CD4-positive, alpha-beta T cell (primary cell): ENCODE data around the gene AGBL4. TPM values are rescaled to one million over a fixed set of nuclear protein-coding genes. Genes with fewer than 3 reads are reported as not detected.

Experiments
- ATAC-seq: fragments of 200-7000 bp; cut with Tn5 transposase; one replicate; pipeline ENCODE4 v1.10.0; 2022; ENCODE audit warnings: mild to moderate bottlenecking; ENCODE audit not compliant: poor library complexity
- CTCF ChIA-PET: fragments of 350-600 bp; sonication (Branson Sonifier 250); formaldehyde crosslinking; loops from one replicate; lab custom pipeline; 2021; ENCODE audit warnings: antibody characterized with exemption, inconsistent platforms; lab: Charles Lee
- POLR2A ChIA-PET: fragments of 350-600 bp; sonication (Branson Sonifier 250); formaldehyde crosslinking; loops from one replicate; lab custom pipeline; 2021; ENCODE audit warnings: antibody characterized with exemption, inconsistent platforms; lab: Charles Lee
- DNase-seq, 14 experiments: peaks; one replicate each; pipeline ENCODE4 v3.0.0-alpha.2; 2013 to 2020; ENCODE audit warnings: mixed read lengths in 2 of 14
- H3K27ac ChIP-seq, 2 donors: one replicate each; pipeline versions ENCODE4 v1.5.1 to v1.7.0; 2013; ENCODE audit warnings: low read length in 2 of 2, low read depth in 1 of 2, mild to moderate bottlenecking in 1 of 2
- H3K27me3 ChIP-seq, 2 experiments: 1 replicate in 1 of 2; 2 replicates in 1 of 2; pipeline versions ENCODE4 v1.6.1 to v1.7.0; 2013; ENCODE audit warnings: low read length in 2 of 2, control low read depth in 1 of 2, mild to moderate bottlenecking in 1 of 2, moderate library complexity in 1 of 2; ENCODE audit not compliant: insufficient read depth in 2 of 2, control insufficient read depth in 1 of 2
- H3K36me3 ChIP-seq: one replicate; pipeline ENCODE4 v1.6.1; 2013; ENCODE audit warnings: low read length, control low read depth; ENCODE audit not compliant: insufficient read depth
- H3K4me1 ChIP-seq: one replicate; pipeline ENCODE4 v1.6.1; 2013; ENCODE audit warnings: low read length, control low read depth; ENCODE audit not compliant: insufficient read depth
- H3K4me3 ChIP-seq: one replicate; pipeline ENCODE4 v1.5.1; 2013; ENCODE audit warnings: mild to moderate bottlenecking, low read length, moderate library complexity
- H3K9me3 ChIP-seq, 2 experiments: 1 replicate in 1 of 2; 2 replicates in 1 of 2; pipeline versions ENCODE4 v1.6.1 to v1.7.0; 2013; ENCODE audit warnings: low read length in 2 of 2, mild to moderate bottlenecking in 2 of 2, control low read depth in 1 of 2, moderate library complexity in 1 of 2; ENCODE audit not compliant: control insufficient read depth in 1 of 2, insufficient read depth in 1 of 2
- H3K27ac Mint-ChIP-seq: one replicate; pipeline ENCODE4 v1.8.0; 2020; ENCODE audit warnings: mixed read lengths
- H3K27me3 Mint-ChIP-seq: one replicate; pipeline ENCODE4 v1.8.0; 2021; ENCODE audit warnings: mixed read lengths
- H3K36me3 Mint-ChIP-seq: one replicate; pipeline ENCODE4 v1.8.0; 2021; ENCODE audit warnings: low read depth, mixed read lengths
- H3K4me1 Mint-ChIP-seq: one replicate; pipeline ENCODE4 v1.8.0; 2021; ENCODE audit warnings: low read depth, mixed read lengths
- H3K4me3 Mint-ChIP-seq: one replicate; pipeline ENCODE4 v1.8.0; 2020; ENCODE audit warnings: mild to moderate bottlenecking, mixed read lengths
- H3K9me3 Mint-ChIP-seq: one replicate; pipeline ENCODE4 v1.8.0; 2020; ENCODE audit warnings: mixed read lengths
- intact Hi-C, 2 experiments: fragments of 100-400 bp; cut with DNase I in 1 of 2; cut with micrococcal nuclease in 1 of 2; formaldehyde crosslinking; loops; one replicate each; pipeline versions ENCODE4 v1.15.1 to v1.9.0; 2023 to 2025; cut with DNase I, micrococcal nuclease
- total RNA-seq, 174 experiments: library from RNA in 2 of 174; stranded (reverse) in 2 of 174; gene quantifications; one replicate each; pipeline ENCODE4 v1.2.3 and lab custom pipeline; 2021 to 2026
- TF ChIP-seq, protein P1 (sequence below): fragments of 200-600 bp; IDR thresholded peaks from one replicate; pipeline ENCODE4 v1.8.0; 2022; ENCODE audit warnings: antibody characterized with exemption, mild to moderate bottlenecking

Gene AGBL4
- total RNA-seq, 2 experiments from 2014 or later, result 0.11 TPM; not detected in 1

DNA sequence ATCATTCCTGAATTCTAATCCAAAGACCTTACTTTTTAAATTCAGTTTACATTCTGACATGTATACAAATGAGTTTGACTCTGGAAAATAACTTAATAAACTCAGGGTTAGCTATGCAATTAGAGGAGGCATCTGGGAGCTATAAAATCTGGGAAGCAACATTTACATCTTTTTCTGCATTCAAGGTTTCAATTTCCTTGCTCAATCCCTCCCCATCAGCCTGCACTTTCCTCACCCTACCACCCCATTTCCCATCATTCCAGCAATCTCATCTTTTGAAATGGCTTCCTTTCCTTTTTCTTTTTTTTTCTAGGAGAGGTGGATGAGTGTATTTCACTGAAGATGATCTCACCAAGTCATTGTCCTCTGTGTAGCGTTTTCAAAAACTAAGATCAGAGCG, 1181.8 kb downstream of the AGBL4 start:
- ChIA-PET POLR2A (no interaction called here), CTCF (no interaction called here)
- H3K27me3 Mint-ChIP-seq, result peaks cover 6% of the 10 kb centered on the region
- DNase-seq (no peak), ATAC-seq (no peak)
- H3K27ac Mint-ChIP-seq, result no peak overlapping the region
- TF ChIP-seq, protein P1, sequence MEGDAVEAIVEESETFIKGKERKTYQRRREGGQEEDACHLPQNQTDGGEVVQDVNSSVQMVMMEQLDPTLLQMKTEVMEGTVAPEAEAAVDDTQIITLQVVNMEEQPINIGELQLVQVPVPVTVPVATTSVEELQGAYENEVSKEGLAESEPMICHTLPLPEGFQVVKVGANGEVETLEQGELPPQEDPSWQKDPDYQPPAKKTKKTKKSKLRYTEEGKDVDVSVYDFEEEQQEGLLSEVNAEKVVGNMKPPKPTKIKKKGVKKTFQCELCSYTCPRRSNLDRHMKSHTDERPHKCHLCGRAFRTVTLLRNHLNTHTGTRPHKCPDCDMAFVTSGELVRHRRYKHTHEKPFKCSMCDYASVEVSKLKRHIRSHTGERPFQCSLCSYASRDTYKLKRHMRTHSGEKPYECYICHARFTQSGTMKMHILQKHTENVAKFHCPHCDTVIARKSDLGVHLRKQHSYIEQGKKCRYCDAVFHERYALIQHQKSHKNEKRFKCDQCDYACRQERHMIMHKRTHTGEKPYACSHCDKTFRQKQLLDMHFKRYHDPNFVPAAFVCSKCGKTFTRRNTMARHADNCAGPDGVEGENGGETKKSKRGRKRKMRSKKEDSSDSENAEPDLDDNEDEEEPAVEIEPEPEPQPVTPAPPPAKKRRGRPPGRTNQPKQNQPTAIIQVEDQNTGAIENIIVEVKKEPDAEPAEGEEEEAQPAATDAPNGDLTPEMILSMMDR, result no peak
- H3K4me1 Mint-ChIP-seq, result no peaks in the 10 kb centered on the region
- Histone ChIP-seq H3K4me3 (no peak overlapping the region), H3K27ac (no peak overlapping the region), H3K4me1 (no peaks in the 10 kb centered on the region), H3K27me3 (no peaks in the 10 kb centered on the region), H3K36me3 (no peaks in the 10 kb centered on the region), H3K9me3 (no peaks in the 10 kb centered on the region)
- no peaks in the 10 kb centered on the region for H3K36me3 Mint-ChIP-seq
- H3K4me3 Mint-ChIP-seq, result no peak overlapping the region
- no peaks in the 10 kb centered on the region for H3K9me3 Mint-ChIP-seq
- intact Hi-C loops, result no loop called here

DNA sequence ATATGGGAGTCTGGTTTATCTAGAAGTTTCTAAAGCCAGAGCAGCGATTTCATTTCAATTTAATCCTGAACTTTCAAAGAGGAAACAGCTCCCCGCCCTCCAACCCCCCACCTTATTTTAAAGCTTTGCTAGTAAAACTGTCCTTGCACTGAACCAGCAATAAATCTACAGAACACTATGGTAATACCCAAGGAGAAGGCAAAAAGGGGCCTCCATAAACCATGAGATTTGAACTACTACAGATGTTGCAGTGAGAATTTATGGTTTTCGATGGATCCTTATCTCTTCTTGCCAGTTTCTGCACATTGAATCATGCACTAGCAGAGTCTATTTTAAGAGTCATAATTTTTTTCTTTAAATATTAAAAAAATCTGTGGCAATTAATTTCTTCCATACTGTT, 1182.3 kb downstream of the AGBL4 start:
- Histone ChIP-seq H3K9me3 (no peaks in the 10 kb centered on the region), H3K27ac (no peak overlapping the region), H3K4me1 (no peaks in the 10 kb centered on the region), H3K27me3 (peaks cover 0 to under 1% of the 10 kb centered on the region in 2 experiments), H3K36me3 (no peaks in the 10 kb centered on the region), H3K4me3 (no peak overlapping the region)
- peaks cover 6% of the 10 kb centered on the region for H3K27me3 Mint-ChIP-seq
- no peak overlapping the region for H3K27ac Mint-ChIP-seq
- no peak for DNase-seq
- CTCF ChIA-PET, result no interaction called here
- intact Hi-C loops, result no loop called here
- H3K36me3 Mint-ChIP-seq, result no peaks in the 10 kb centered on the region
- no peak for ATAC-seq
- no peaks in the 10 kb centered on the region for H3K4me1 Mint-ChIP-seq
- POLR2A ChIA-PET, result no interaction called here
- TF ChIP-seq, protein P1, result no peak
- no peaks in the 10 kb centered on the region for H3K9me3 Mint-ChIP-seq
- H3K4me3 Mint-ChIP-seq, result no peak overlapping the region

DNA sequence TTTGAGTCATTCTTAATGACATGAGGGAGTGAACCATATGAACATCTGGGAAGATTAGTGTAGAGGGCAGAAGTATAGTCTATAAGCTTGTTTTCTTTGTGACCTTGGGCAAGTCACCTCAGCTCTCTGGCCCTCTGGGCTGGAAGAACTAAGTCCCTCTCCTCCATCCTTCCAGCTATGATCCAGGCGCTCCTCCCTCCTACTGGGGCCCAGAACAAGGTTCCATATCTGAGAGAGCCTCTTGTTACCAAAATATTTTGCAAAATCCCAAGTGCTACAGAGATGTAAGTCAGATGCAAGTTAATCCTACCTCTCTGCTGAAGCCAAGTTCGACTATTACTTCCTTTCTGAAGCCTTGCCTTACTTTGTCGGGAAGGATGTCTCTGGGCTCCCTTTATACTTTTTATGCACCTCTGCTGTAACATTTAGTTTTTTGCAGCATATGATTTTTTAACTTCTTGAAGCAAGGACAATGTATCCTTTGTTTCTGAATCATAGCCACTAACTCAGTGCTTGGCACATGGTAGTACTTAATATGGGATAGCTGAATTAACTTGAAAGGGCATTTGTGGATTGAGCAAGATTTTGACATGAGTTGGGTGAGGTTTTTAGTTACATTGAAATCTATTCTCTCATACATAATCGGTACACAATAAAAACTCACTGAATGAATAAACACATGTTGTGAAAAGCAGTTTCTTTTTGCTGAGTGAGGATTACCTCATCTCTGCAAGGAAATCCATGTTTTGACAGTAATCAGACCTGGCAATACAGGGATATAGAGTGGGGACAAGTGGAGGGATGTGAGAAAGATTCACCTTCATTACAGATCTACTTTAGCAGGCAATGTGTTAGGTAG, 1192.4 kb downstream of the AGBL4 start:
- no peaks in the 10 kb centered on the region for H3K4me1 ChIP-seq
- no peaks in the 10 kb centered on the region for H3K9me3 Mint-ChIP-seq
- H3K4me3 Mint-ChIP-seq, result no peak overlapping the region
- ChIA-PET POLR2A (no interaction called here), CTCF (no interaction called here)
- H3K36me3 Mint-ChIP-seq, result no peaks in the 10 kb centered on the region
- no peaks in the 10 kb centered on the region for H3K36me3 ChIP-seq
- H3K27me3 Mint-ChIP-seq, result peaks cover 28% of the 10 kb centered on the region
- no peak overlapping the region for H3K27ac Mint-ChIP-seq
- intact Hi-C loops, result no loop called here
- ATAC-seq (no peak), DNase-seq (no peak)
- no peaks in the 10 kb centered on the region for H3K9me3 ChIP-seq
- no peak overlapping the region for H3K27ac ChIP-seq
- no peaks in the 10 kb centered on the region for H3K4me1 Mint-ChIP-seq
- no peak overlapping the region for H3K4me3 ChIP-seq
- TF ChIP-seq, protein P1, result no peak
- peaks cover 0 to 8% of the 10 kb centered on the region in 2 experiments for H3K27me3 ChIP-seq
